Activated T-helper 9 cell treated with anti-CD3 and anti-CD28 coated beads, Interleukin-2, amount 50 U/mL, for 16 hours (primary cell): Measurements from ENCODE around the gene ERCC6.

Experiments used
- DNase-seq: peaks from one replicate; pipeline ENCODE4 v3.0.0-alpha.2; 2020; ENCODE audit warnings: low read depth

Gene ERCC6

DNA sequence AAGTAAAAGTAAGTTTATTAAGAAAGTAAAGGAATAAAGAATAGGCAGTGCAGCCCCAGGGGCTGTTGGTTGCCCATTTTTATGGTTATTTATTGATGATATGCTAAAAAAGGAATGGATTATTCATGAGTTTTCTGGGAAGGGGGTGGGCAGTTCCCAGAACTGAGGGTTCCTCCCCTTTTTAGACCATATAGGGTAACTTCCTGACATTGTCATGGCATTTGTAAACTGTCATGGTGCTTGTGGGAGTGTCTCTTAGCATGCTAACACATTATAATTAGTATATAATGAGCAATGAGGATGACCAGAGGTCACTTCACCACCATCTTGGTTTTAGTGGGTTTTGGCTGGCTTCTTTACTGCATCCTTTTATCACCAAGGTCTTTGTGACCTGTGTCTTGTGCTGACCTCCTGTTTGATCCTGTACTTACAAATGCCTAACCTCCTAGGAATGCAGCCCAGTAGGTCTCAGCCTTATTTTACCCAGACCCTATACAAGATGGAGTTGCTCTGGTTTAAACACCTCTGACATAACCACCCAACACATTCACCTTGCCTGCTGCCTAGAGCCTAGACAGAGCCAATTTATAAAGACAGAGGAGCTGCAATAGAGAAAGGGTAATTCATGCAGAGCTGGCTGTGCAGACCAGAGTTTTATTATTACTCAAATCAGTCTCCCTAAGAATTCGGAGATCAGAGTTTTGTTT is 10.9 kb upstream of the ERCC6 start:
- no peak for DNase-seq

- no peak for DNase-seq
Observed at GRCh38 chr10:49543604-49544003, 4.7 kb upstream of the ERCC6 start.

DNA sequence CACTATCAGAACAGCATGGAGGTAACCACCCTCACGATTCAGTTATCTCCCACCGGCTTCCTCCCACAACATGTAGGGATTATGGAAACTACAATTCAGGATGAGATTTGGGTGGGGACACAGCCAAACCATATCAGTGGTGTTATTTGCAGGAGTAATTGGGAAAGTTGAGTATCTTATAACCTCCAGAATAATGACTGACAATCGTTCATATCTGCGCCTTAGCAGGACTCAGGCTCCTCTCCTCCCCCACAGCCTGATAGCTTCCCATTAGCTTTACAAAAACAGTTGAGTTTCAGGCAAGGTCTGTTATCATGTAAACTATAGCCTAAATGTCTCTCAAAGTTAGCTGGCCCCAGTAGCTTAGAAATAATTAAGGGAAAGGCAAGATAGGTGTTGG is 3.4 kb upstream of the ERCC6 start:
- no peak for DNase-seq

GRCh38 chr10:49541762-49542161 is 2.8 kb upstream of the ERCC6 start:
- DNase-seq: no peak

- DNase-seq: no peak
Observed at GRCh38 chr10:49540056-49540797, 1.3 kb upstream of the ERCC6 start.

GRCh38 chr10:49539320-49539885 is 482 bp upstream of the ERCC6 start:
- DNase-seq: peak; percentile 7

DNA sequence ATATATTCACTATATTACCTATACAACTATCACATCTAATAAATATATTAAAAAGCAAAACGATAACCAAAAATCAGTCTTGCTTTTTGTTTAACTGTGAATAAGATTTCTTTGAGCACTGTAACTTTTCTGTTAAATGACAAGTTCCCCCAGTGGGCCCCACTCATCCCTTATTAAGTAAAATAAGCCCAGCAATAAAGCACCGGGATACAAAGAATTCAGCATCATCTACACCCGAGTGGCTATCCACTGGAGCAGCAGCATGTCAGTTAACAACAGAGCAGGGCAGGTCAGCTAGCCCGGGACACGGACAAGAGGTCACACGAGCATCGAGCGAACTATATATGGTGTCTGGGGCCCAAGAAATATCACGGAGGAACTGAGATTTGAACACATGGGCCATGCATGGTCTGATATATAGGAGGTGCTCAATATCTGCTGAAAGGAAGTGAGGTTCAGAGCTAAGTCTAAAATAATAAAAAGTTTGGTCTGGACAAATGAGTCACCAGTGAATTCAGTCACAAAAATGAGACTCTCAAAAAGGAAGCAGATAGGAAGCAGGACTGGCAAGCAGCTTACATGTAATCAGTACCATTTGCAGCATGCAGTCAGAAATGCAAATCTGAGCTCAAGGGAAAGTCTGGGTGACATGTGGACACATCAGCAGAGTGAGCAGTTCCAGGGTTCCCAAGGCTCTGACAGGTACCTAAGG is 4.1 kb downstream of the ERCC6 start:
- no peak for DNase-seq

- DNase-seq: no peak
Observed at GRCh38 chr10:49532461-49532860, 6.5 kb downstream of the ERCC6 start.

DNA sequence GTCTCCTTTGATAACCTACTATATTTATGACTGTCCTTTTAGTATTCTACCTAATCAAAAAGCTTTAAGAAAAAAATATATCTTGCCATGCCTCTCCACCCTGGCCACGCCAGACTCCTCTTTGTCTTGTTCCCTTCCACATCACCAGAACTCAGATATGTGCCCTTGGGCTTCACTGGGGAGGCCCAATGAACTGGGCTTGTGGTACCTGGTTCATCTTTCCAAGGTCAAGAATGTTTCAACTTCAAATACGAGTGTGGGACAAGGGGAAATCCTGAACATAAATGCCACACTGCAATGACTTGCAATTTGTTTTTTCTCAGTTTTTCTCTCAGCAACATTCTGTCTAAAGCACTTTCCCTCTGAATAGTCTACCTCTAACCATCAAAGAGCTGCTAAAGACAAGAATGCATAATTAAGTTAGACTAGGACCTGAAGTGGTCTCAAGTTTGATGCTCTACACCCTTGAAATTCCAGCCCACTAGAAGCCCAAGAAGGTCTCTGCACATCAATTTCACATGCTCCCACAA is 9.9 kb downstream of the ERCC6 start:
- no peak for DNase-seq

- DNase-seq: no peak
Observed at GRCh38 chr10:49527850-49528249, 11.1 kb downstream of the ERCC6 start.

DNA sequence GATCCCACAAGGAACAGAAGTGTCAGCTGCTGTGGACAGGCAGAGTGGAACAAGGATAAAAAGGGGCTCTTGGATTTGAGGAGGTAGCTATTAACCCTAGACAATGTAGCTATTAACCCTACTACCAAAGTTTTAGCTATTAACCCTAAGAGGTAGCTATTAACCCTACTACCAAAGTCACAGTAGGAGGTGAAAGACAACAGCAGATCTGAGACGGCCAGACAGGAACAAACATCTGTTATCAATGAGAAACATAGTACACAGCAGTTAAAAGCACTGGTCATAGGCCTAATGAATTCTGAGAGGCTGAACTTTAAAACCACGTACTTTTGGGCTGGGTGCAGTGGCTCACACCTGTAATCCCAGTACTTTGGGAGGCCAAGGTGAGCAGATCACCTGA is 11.9 kb downstream of the ERCC6 start:
- DNase-seq: no peak

DNA sequence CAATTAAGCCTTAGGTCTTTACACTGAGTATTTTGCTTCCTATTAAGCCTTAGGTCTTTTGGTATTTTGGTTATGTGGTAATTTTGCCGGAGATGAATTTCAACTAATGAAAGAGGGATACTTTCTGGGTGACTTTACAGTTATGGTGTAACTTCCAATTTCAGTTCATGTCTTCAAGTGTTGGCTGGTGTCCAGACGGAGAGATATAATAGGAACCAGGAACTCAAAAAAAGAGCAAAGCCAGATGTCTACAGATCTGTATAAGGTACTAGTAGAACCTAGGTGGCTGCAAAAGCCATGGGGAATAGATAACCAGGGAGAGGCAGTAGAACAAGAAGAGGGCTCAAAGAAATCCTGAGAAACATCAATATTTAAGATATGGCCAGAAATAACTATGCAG is 12.3 kb downstream of the ERCC6 start:
- no peak for DNase-seq

DNA sequence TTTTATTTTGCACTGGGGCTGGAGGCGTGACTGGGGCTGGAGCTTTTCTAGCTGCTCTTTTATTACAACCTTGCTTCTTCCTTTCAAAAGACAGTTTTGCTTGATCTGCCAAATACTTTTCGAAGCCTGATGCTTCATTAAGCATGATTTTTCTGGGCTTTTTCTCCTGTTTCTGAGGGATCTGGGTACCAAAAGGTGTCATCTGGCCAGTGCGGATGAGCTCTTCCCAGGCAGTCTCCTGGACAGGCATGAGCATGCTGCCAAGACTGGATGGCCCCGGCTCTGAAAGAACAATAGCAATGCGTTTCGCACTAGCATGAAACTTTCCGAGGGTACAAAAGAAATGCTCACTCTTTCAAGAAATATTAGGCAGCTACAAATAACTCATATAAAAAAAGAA is 14.4 kb downstream of the ERCC6 start:
- DNase-seq: no peak

DNA sequence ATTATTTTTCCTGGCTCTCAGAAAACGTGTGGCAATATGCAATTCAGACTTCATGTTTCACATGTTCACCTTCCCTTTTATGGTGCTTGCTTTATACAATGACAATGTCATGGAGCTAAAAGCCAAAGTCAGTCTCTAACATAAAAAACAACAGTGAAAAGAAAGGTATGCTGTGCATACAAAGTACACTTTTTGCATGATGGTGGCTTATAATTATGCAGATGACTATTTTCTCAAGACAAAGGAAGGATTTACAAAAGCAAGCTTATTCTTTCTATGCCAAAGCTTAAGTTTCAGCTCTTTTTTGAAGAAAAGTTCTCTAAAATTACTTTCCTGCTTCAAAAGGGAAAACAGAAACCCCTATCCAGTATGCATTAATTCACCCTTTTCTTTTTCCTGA is 15.6 kb downstream of the ERCC6 start:
- DNase-seq: no peak

DNA sequence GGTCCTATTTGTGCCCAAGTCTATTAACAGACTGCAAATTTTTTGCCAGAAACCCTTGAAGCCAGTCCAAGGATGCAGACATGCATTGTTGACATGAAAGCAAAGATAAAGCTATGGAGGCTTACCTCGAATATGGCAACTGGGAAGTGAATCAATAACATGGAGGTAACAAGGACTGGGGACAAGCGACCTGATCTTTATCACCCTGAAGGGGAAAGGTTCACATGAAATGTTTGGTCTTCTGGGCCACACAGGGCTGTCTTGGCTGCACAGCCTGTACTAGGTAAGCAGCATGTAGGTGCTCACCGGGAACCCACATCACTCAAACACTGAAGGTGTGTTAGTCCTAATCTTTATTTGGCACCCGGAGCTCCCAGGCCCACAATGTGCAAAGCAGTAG is 17.9 kb downstream of the ERCC6 start:
- no peak for DNase-seq

- DNase-seq: no peak
Observed at GRCh38 chr10:49520122-49520775, 18.7 kb downstream of the ERCC6 start.

DNA sequence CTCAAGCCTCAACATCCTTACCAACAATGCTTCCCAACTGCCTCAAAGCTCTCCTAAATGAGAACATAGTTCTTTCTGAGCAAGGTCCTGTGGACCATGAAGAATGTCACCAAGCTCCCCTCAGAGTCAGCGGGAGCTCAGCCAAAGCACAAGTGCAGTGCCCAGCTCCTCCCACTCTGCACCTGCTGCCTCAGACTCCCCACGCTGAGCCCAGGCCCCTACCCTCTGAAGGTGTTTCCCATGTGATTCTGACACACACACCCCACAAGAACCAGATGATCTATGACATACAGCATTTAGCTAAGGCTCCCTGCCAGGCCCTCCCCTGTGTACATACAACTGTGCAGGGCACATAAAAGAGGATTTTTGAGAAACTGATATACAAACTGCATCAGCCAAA is 19.2 kb downstream of the ERCC6 start:
- DNase-seq: no peak

DNA sequence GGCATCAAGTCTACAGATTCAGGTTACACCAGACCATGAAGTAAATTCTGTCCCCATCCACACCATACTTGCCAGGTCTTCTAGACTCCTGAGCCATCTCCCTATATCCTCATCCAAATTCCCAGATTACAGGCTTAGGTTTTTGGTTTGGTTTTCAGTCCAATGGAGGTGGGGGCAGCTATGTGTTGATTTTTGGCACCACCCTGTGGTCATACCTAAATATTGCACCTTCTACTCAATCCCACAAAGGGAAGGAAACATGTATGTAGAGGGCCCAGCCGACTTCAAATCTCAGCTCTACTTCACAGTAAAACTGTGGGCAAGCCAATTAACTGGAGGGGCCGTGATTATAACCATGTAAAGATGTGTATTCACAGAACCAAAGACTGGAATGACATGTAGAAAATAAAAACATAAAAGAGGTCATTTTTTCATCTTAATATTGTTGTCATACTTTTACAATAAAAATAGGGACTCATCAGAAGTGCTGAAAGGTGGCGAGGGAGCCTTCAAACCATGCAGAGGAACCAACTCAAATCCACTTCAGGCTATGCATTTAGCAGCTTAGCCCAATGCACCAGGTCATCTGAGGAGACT is 19.8 kb downstream of the ERCC6 start:
- no peak for DNase-seq

DNA sequence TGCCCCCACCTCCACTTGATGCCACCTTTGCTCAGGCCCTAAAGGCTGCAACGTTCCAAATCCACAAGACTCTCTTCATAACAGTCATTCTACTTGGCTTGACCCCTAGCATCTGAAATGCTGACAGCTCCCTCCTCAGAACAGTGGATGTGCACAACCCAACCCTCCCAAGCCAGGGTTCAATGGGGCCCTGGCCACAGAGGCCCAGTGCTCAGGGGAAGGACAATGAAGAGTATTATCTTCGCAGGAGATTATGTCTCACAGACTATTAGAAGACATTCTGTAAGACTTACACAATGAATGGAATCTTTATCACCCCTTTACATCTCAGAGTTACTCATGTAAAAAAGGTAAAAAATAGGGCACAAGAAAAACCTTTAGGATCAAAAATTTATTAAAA is 20.4 kb downstream of the ERCC6 start:
- DNase-seq: no peak

- DNase-seq: no peak
Observed at GRCh38 chr10:49516216-49516970, 22.5 kb downstream of the ERCC6 start.
